DMS 273 (cell line): ENCODE measurements around the gene LCOR.
A peak's percentile ranks its signal among the peaks of the same experiment; 100 is the strongest.
"Not testable (repeated sequence)": the region's sequence is repeated elsewhere in the genome, so short reads cannot be mapped to it uniquely, and the experiment has no call there.

Experiments
- DNase-seq: peaks from one replicate; lab custom pipeline; 2025; ENCODE audit not compliant: unreplicated experiment; lab: John Stamatoyannopoulos, UW

LCOR gene

GRCh38 chr10:96924861-96925260 lies 92.8 kb downstream of the LCOR start:
- DNase-seq = no peak

GRCh38 chr10:96930469-96930868 lies 98.4 kb downstream of the LCOR start:
- DNase-seq = no peak

- DNase-seq = no peak
These were observed 103.0 kb downstream of the LCOR start for GRCh38 chr10:96935148-96935547.

GRCh38 chr10:96935810-96936209 lies 103.7 kb downstream of the LCOR start:
- DNase-seq = no peak

- DNase-seq = not testable (repeated sequence)
These were observed 111.1 kb downstream of the LCOR start for GRCh38 chr10:96943161-96943560.

GRCh38 chr10:96947036-96947435 lies 114.9 kb downstream of the LCOR start:
- no peak for DNase-seq

GRCh38 chr10:96949039-96949683 lies 117.1 kb downstream of the LCOR start:
- no peak for DNase-seq

- no peak for DNase-seq
These were observed 119.9 kb downstream of the LCOR start for GRCh38 chr10:96951954-96952353.

- peak; percentile 22 for DNase-seq
These were observed 123.7 kb downstream of the LCOR start for GRCh38 chr10:96955794-96956193.

GRCh38 chr10:96958071-96958470 lies 126.0 kb downstream of the LCOR start:
- DNase-seq = no peak

- no peak for DNase-seq
These were observed 127.6 kb downstream of the LCOR start for GRCh38 chr10:96959733-96960132.

GRCh38 chr10:96960872-96961271 lies 128.8 kb downstream of the LCOR start:
- no peak for DNase-seq

GRCh38 chr10:96964131-96964530 lies 132.0 kb downstream of the LCOR start:
- DNase-seq = no peak

GRCh38 chr10:96967847-96968246 lies 135.7 kb downstream of the LCOR start:
- no peak for DNase-seq

- DNase-seq = no peak
These were observed 136.8 kb downstream of the LCOR start for GRCh38 chr10:96968682-96969423.

- DNase-seq = no peak
These were observed 139.2 kb downstream of the LCOR start for GRCh38 chr10:96971324-96971723.

- DNase-seq = no peak
These were observed 140.2 kb downstream of the LCOR start for GRCh38 chr10:96972264-96972663.

- no peak for DNase-seq
These were observed 142.0 kb downstream of the LCOR start for GRCh38 chr10:96973809-96974747.

GRCh38 chr10:96975136-96975535 lies 143.0 kb downstream of the LCOR start:
- DNase-seq = no peak

- DNase-seq = no peak
These were observed 146.6 kb downstream of the LCOR start for GRCh38 chr10:96978621-96979154.
